Measurements from ENCODE around the gene NARS2. TPM values are rescaled to one million over a fixed set of nuclear protein-coding genes. Genes with fewer than 3 reads are reported as not detected.
"Not testable (repeated sequence)": the region's sequence is repeated elsewhere in the genome, so short reads cannot be mapped to it uniquely, and the experiment has no call there.

The NARS2 gene
- total RNA-seq, 1 experiment from 2014 or later = 29.1 TPM

- no peak for DNase-seq (ENCODE audit: low spot score)
These were observed 33.1 kb downstream of the NARS2 start for GRCh38 chr11:78541537-78541936.

DNA sequence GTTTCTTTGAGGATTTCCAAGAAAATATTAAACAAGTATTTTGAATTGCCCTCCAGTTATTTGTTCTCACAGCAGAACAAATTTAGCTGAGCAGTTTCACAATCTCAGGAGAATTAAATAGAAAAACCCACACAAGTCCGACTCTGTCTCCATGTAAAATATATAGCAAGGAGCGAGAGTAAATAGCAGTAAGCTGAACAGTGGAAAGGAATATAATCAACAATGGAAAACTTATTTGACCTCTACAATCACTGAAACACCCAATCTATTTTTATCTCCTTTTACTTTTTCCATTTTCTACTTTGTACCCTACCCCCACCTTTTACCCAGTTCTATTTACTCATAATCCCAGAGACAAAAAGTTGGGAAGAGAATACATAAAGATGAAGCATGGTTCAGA lies 34.4 kb downstream of the NARS2 start:
- DNase-seq (ENCODE audit: low spot score) = no peak

DNA sequence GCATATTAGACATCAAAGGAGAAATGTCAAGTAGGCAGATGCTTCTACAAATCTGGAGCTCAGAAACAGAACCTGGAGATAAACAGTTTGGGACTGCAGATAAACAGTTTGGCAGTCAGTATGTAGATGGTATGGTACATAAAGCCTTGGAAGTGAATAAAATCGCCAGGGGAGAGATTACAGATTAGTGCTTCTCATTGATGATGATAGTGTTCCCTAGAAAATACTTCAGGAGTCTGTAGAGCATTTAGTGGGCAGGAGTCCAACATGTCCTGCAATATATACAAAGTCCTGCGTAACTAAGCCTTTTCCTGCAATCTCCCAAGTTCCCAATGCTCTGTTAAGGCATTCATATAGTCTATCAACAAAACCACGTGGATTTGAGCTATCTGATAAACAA lies 35.2 kb downstream of the NARS2 start:
- no peak for DNase-seq (ENCODE audit: low spot score)

DNA sequence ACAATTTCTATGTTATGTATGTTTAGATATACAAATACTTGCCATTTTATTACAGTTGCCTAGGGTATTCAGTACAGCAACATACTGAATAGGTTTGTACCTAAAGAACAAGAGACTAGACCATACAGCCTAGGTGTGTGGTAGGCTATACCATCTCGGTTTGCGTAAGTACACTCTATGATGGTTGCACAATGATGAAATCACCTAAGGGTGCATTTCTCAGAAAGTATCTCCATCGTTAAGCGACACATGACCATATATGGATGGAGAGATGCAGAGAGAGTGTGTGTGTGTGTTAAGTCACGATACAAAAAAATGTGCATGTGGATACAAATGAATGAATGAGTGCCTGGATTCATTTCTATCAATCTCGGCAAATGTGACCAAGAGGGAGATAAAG lies 37.7 kb downstream of the NARS2 start:
- no peak for DNase-seq (ENCODE audit: low spot score)

- peak; percentile 8 for DNase-seq (ENCODE audit: low spot score)
These were observed 38.7 kb downstream of the NARS2 start for GRCh38 chr11:78535920-78536319.

DNA sequence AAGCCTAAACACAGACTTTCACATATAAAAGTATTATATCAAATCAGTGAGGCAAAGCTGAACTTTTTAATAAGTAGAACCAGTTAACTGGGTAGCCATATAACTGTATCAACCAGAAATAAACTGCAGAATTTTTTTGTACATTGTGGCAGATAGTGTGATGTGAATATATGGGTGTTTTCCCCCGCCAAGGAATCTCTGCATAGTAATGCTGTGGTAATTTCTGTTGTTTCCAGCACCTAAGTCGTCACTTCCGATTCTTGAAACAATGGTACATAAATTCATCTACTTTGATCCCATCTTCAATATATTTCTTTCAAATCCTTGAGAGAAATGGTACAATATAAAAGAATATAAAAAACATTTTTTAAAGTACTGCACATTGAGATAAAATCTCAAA lies 39.6 kb downstream of the NARS2 start:
- DNase-seq (ENCODE audit: low spot score) = no peak

- no peak for DNase-seq (ENCODE audit: low spot score)
These were observed 41.3 kb downstream of the NARS2 start for GRCh38 chr11:78533399-78533798.

GRCh38 chr11:78532991-78533390 lies 41.7 kb downstream of the NARS2 start:
- no peak for DNase-seq (ENCODE audit: low spot score)

- no peak for DNase-seq (ENCODE audit: low spot score)
These were observed 48.0 kb downstream of the NARS2 start for GRCh38 chr11:78526497-78527146.

DNA sequence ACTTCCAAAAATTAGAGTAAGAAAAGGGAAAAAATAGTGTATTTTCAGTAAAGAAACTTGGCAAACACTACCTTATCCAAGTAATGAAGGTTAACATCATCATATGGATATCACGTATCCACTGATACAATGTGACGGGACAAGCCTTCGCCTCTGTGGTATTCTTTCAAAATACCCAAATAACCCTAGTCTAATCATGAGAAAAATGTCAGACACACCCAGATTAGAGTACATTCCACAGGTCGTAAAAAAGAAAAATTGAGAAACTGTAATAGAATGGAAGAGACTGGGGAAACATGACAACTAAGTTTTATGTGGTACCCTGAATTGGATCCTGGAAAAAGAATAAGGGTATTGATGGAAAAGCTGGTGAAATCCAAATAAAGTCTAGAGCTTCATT lies 48.9 kb downstream of the NARS2 start:
- DNase-seq (ENCODE audit: low spot score) = no peak

DNA sequence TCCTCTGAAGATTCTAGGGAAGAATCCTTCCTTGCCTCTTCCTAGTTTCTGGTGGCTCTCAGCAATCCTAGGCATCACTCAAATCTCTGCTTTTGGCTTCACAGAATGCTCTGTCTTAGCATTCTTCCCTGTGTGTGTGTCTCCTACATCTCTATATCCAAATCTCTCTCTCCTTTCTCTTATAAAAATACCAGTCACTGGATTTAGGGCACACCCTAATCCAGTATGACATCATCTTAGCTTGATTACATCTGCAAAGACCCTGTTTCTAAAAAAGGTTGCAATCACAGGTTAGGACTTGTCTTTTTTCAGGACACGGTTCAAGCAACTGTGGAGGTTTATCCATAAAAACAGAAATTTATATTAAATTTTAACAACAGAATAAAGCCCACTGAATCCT lies 54.4 kb downstream of the NARS2 start:
- no peak for DNase-seq (ENCODE audit: low spot score)

DNA sequence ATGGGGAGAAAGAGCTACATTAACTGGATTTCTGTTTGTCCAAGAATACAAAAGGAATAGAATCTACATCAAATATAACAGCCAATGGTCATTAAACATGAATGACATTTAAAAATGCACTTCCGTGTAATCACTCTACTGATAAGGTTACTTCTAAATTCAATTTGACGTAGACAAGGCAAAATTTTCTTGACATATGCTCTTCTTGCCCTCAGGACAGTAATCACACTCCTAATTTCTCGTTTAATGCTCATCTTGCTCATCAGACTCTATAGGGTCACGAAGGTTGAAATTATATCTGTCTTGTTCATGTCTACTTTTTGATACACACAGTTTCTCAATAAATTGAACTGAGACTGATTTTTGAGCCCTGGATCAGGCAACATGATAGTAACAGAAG lies 58.4 kb downstream of the NARS2 start:
- no peak for DNase-seq (ENCODE audit: low spot score)

- DNase-seq (ENCODE audit: low spot score) = no peak
These were observed 59.7 kb downstream of the NARS2 start for GRCh38 chr11:78514922-78515502.

- DNase-seq (ENCODE audit: low spot score) = not testable (repeated sequence)
These were observed 61.6 kb downstream of the NARS2 start for GRCh38 chr11:78513085-78513484.

DNA sequence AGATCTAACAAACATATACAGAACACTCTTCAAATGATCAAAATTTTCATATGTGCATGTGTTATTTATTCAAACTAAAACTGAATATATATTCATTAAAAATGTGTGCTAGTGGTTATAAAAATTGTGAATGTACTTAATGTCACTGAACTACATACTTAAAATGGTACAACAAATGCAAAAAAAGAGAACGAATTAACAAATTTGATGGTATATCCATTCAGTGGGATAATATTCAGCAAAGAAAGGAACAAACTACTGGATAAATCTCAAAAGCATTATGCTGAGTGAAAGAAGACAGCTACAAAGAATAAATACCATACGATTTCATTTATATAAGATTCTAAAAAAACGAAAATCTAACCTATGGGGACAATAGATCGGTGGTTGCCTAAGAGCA lies 64.1 kb downstream of the NARS2 start:
- no peak for DNase-seq (ENCODE audit: low spot score)

GRCh38 chr11:78510025-78510596 lies 64.6 kb downstream of the NARS2 start:
- no peak for DNase-seq (ENCODE audit: low spot score)

DNA sequence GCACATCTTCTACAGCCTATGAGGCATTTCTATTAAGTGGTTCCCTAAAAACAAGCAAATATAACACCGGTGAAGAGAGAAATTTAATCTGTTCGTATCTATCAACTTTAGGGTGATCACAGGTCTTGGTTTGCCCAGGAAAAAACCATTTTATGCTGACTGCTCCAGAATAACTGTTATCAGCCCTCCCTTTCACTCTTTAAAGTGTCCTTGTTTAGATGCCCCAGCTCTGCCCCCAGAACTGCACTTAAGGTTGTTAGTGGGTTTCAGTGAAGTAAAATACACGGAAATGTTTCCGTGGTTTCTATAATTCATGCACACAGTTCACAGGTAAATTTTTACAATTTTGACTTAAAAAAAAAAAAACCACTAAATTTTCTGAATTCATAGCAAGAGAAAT lies 70.0 kb downstream of the NARS2 start:
- no peak for DNase-seq (ENCODE audit: low spot score)

DNA sequence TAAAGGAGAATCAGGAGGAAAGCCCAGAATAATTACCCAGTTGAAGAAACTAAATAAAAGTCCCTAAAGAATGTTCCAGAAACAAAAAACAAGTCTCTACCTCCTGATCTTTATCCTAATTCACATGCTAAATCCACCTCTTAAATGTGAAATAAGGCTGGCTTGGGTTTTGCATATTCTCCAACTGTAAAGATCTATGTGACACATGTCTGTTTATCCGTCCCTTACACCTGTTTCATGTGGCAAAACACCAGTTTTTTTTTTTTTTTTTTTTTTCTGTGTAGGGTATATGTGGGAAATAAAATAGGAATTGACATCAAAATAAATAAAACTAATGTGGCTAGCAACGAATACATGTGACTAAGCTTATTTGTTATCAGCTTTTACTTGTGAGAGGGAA lies 70.5 kb downstream of the NARS2 start:
- DNase-seq (ENCODE audit: low spot score) = no peak

DNA sequence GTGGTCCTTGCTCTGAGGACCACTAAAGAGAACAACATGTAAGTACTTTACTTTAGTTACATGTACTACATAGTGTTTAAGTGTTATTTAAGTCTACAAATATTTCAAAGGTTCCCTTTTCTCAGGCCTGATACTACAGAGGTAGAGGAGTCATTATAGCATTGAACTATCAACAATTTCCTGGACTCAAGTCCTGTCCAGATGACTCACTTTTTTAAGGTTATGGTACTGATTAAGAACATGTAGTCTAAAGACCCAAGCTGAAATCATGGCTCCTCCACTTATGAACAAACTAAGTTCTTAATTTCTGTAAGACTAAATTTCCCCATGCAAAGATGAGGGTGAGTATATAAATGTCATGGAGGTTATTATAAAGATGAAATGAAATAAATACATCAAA lies 74.7 kb downstream of the NARS2 start:
- no peak for DNase-seq (ENCODE audit: low spot score)

- DNase-seq (ENCODE audit: low spot score) = no peak
These were observed 77.4 kb downstream of the NARS2 start for GRCh38 chr11:78497293-78497692.

- DNase-seq (ENCODE audit: low spot score) = no peak
These were observed 81.2 kb downstream of the NARS2 start for GRCh38 chr11:78493413-78493975.

- no peak for DNase-seq (ENCODE audit: low spot score)
These were observed 81.7 kb downstream of the NARS2 start for GRCh38 chr11:78492973-78493372.

GRCh38 chr11:78489184-78489583 lies 85.5 kb downstream of the NARS2 start:
- no peak for DNase-seq (ENCODE audit: low spot score)
